Epidermal melanocyte (primary cell): Measurements from ENCODE around the gene ZNRF4.

Experiments
- DNase-seq: peaks from one replicate; pipeline ENCODE4 v3.0.0; 2011; ENCODE audit warnings: low spot score; ENCODE audit not compliant: insufficient read length

ZNRF4 gene

DNA sequence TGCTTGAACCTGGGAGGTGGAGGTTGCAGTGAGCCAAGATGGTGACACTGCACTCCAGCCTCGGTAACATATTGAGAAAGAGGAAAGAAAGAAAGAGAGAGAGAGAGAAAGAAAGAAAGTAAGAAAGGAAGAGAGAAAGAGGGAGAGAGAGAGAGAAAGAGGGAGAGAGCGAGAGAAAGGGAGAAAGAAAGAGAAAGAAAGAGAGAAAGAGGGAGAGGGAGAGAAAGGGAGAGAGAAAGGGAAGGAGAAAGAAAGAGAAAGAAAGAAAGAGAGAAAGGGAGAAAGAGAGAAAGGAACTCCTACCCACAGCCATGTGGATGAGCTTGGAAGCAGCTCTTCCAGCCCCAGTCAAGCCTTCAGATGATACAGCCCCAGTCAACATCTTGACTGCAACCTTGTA lies 46.7 kb downstream of the ZNRF4 start:
- no peak for DNase-seq

DNA sequence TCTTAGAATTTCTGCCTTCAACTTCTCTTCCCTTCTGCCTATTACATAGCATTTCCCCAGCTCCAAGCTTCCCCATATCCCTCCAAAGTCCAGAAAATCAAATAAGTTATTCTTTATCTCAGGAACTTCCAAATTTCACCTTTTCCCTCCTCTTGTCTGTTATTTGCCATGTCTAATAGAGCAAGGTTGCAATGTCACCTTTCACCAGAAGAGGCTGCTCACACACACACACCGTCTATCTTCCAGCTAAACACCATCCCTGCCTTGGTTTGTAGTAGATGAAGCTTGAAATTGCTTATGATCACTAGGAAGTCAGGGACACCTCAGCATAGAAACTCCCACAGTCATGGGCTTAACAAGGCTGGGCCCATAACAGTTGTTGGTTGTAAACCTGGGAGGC lies 48.4 kb downstream of the ZNRF4 start:
- no peak for DNase-seq

DNA sequence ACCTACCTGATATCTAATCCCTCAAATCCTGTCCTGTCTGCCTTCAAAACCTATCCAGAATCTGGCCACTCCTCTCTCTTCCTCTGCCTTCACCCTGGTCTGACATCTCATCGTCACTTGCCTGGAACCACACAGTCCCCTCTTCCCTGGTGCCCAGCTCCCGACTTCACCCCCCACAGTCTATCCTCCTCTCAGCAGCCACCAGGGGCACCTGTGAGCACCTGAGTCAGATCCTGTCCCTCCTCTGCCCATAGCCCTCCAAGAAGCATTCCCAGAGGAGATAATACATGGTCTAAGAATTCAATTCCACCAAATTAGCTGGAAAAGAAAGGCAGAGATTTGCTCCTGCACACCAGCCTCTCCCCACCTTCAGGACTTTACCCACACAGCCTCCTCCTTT lies 48.9 kb downstream of the ZNRF4 start:
- no peak for DNase-seq
